A172 (cell line): ENCODE data around the gene PLEKHM2. TPM values are rescaled to one million over a fixed set of nuclear protein-coding genes. Genes with fewer than 3 reads are reported as not detected.

Experiments
- DNase-seq: peaks from one replicate; pipeline ENCODE4 v3.0.0-alpha.2; 2015; ENCODE audit warnings: low spot score
- total RNA-seq: library from RNA; depleted of rRNA; stranded (reverse); fragments of >200 nt; shearing (Covaris generic); gene quantifications from 2 replicates; pipeline ENCODE4 v1.2.3, GENCODE V29; 2014

PLEKHM2 gene
- total RNA-seq, 1 experiment from 2014 or later: 22.2 TPM

GRCh38 chr1:15738416-15739113, 54.4 kb downstream of the PLEKHM2 start:
- no peak for DNase-seq

- no peak for DNase-seq
Observed at GRCh38 chr1:15739259-15739658, 55.1 kb downstream of the PLEKHM2 start.

- no peak for DNase-seq
Observed at GRCh38 chr1:15739745-15740144, 55.6 kb downstream of the PLEKHM2 start.

- DNase-seq: peak; percentile 37
Observed at GRCh38 chr1:15740924-15741850, 57.1 kb downstream of the PLEKHM2 start.

- no peak for DNase-seq
Observed at GRCh38 chr1:15742339-15742801, 58.2 kb downstream of the PLEKHM2 start, which contains the start of gene TMEM82. Gene TMEM82, plus strand, starts transcription at chr1:15742499. Its CDS starts 61 bp downstream, at chr1:15742560.

- no peak for DNase-seq
Observed at GRCh38 chr1:15744122-15744679, 60.1 kb downstream of the PLEKHM2 start.

- DNase-seq: no peak
Observed at GRCh38 chr1:15747378-15747777, 63.3 kb downstream of the PLEKHM2 start.

- DNase-seq: no peak
Observed at GRCh38 chr1:15748264-15748663, 64.1 kb downstream of the PLEKHM2 start.

- no peak for DNase-seq
Observed at GRCh38 chr1:15748690-15749398, 64.7 kb downstream of the PLEKHM2 start.

GRCh38 chr1:15749399-15750291, 65.5 kb downstream of the PLEKHM2 start:
- DNase-seq: peak; percentile 29

- DNase-seq: no peak
Observed at GRCh38 chr1:15750924-15751323, 66.8 kb downstream of the PLEKHM2 start.

GRCh38 chr1:15751717-15752116, 67.6 kb downstream of the PLEKHM2 start:
- no peak for DNase-seq

- DNase-seq: no peak
Observed at GRCh38 chr1:15753776-15754175, 69.7 kb downstream of the PLEKHM2 start.

GRCh38 chr1:15755021-15755645, 71.0 kb downstream of the PLEKHM2 start:
- no peak for DNase-seq

GRCh38 chr1:15755646-15756040, 71.5 kb downstream of the PLEKHM2 start:
- DNase-seq: no peak

- no peak for DNase-seq
Observed at GRCh38 chr1:15756143-15757015, 72.3 kb downstream of the PLEKHM2 start.

- no peak for DNase-seq
Observed at GRCh38 chr1:15757016-15757543, 73.0 kb downstream of the PLEKHM2 start.

GRCh38 chr1:15757575-15758342, 73.6 kb downstream of the PLEKHM2 start:
- DNase-seq: no peak
